Uterus (tissue), 4 donors: Measurements from ENCODE around the gene ADAMTSL2. TPM values are rescaled to one million over a fixed set of nuclear protein-coding genes. Genes with fewer than 3 reads are reported as not detected.

ENCODE experiments used
- DNase-seq, 2 donors: peaks; one replicate each; pipeline ENCODE4 v3.0.0-alpha.2; 2019 to 2020
- H3K27ac ChIP-seq, 2 donors: fragments of 200-600 bp; sonication (generic); 1 replicate in 1 of 2; 2 replicates in 1 of 2; pipeline ENCODE4 v1.5.1; 2016 to 2018
- H3K27me3 ChIP-seq, 2 donors: fragments of 200-600 bp; sonication (generic); one replicate each; pipeline ENCODE4 v1.5.1; 2018 to 2019; ENCODE audit warnings: control low read depth in 1 of 2
- H3K36me3 ChIP-seq, 2 donors: fragments of 200-600 bp; sonication (generic); one replicate each; pipeline ENCODE4 v1.5.1; 2019; ENCODE audit warnings: control low read depth in 1 of 2
- H3K4me1 ChIP-seq, 2 donors: fragments of 200-600 bp; sonication (generic); one replicate each; pipeline ENCODE4 v1.5.1; 2018 to 2019; ENCODE audit warnings: control low read depth in 1 of 2
- H3K4me3 ChIP-seq, 2 donors: fragments of 200-600 bp; sonication (generic); 1 replicate in 1 of 2; 2 replicates in 1 of 2; pipeline ENCODE4 v1.5.1; 2018 to 2019; ENCODE audit warnings: mild to moderate bottlenecking in 1 of 2
- H3K9me3 ChIP-seq, 2 donors: fragments of 200-600 bp; sonication (generic); one replicate each; pipeline ENCODE4 v1.5.1; 2019; ENCODE audit warnings: control low read depth in 1 of 2
- CTCF ChIP-seq, 4 experiments: fragments of 200-600 bp in 2 of 4; fragments of 450-650 bp in 2 of 4; sonication (generic) in 2 of 4; IDR thresholded peaks; one replicate each; pipeline ENCODE4 v1.5.1; 2016 to 2019; ENCODE audit warnings: antibody characterized with exemption in 4 of 4, mild to moderate bottlenecking in 2 of 4, moderate library complexity in 1 of 4
- POLR2A ChIP-seq, 2 donors: fragments of 450-650 bp; IDR thresholded peaks; one replicate each; pipeline ENCODE4 v1.6.1; 2016; ENCODE audit warnings: antibody characterized with exemption in 2 of 2, mild to moderate bottlenecking in 1 of 2, moderate library complexity in 1 of 2
- intact Hi-C: fragments of 100-400 bp; cut with DNase I; formaldehyde crosslinking; loops from one replicate; pipeline ENCODE4 v1.15.1; 2023; ENCODE audit warnings: low total_unique reads
- total RNA-seq, 4 donors: library from RNA; depleted of rRNA in 3 of 4; stranded (reverse); fragments of >200 nt in 3 of 4; gene quantifications; one replicate each; pipeline versions ENCODE4 v1.1.0 to v1.2.4, GENCODE V29; 2014 to 2023
- donor health status: DM: yes; HTN: yes; CAD: no.

Gene ADAMTSL2
- total RNA-seq, 4 donors from 2014 or later: 0.26 to 3.0 (median 2.4) TPM; not detected in 1

- H3K9me3 ChIP-seq: no peaks in the 10 kb centered on the region
- TF ChIP-seq CTCF (IDR thresholded peaks at IDR 0.05) (no peak), POLR2A (IDR thresholded peaks at IDR 0.05) (no peak)
- H3K36me3 ChIP-seq: no peaks in the 10 kb centered on the region
- DNase-seq: no peak
- no peak overlapping the region for H3K27ac ChIP-seq
- intact Hi-C loops: no loop called here
- peaks cover 0 to 9% of the 10 kb centered on the region in 2 donors for H3K4me1 ChIP-seq
- H3K27me3 ChIP-seq: no peaks in the 10 kb centered on the region
- H3K4me3 ChIP-seq: no peak overlapping the region
Measured at GRCh38 chr9:133528001-133528875, 6.3 kb upstream of the ADAMTSL2 start.

GRCh38 chr9:133528876-133529241 is 5.6 kb upstream of the ADAMTSL2 start:
- intact Hi-C loops: no loop called here
- Histone ChIP-seq H3K27me3 (no peaks in the 10 kb centered on the region), H3K27ac (no peak overlapping the region), H3K4me1 (peaks cover 0 to 13% of the 10 kb centered on the region in 2 donors), H3K9me3 (no peaks in the 10 kb centered on the region), H3K36me3 (no peaks in the 10 kb centered on the region), H3K4me3 (no peak overlapping the region)
- DNase-seq: no peak
- TF ChIP-seq CTCF (IDR thresholded peaks at IDR 0.05) (no peak), POLR2A (IDR thresholded peaks at IDR 0.05) (no peak)

- H3K36me3 ChIP-seq: no peaks in the 10 kb centered on the region
- peaks cover 0 to 19% of the 10 kb centered on the region in 2 donors for H3K4me1 ChIP-seq
- intact Hi-C loops: no loop called here
- H3K9me3 ChIP-seq: no peaks in the 10 kb centered on the region
- H3K27me3 ChIP-seq: no peaks in the 10 kb centered on the region
- no peak overlapping the region for H3K27ac ChIP-seq
- no peak for DNase-seq
- H3K4me3 ChIP-seq: no peak overlapping the region
- TF ChIP-seq CTCF (IDR thresholded peaks at IDR 0.05): no peak
- TF ChIP-seq POLR2A (IDR thresholded peaks at IDR 0.05): no peak
Measured at GRCh38 chr9:133529457-133529856, 5.0 kb upstream of the ADAMTSL2 start.

- H3K36me3 ChIP-seq: no peaks in the 10 kb centered on the region
- intact Hi-C loops: no loop called here
- DNase-seq: no peak
- TF ChIP-seq POLR2A (IDR thresholded peaks at IDR 0.05) (no peak), CTCF (IDR thresholded peaks at IDR 0.05) (no peak)
- H3K27me3 ChIP-seq: no peaks in the 10 kb centered on the region
- H3K4me1 ChIP-seq: peaks cover 0 to 22% of the 10 kb centered on the region in 2 donors
- H3K27ac ChIP-seq: no peak overlapping the region
- no peak overlapping the region for H3K4me3 ChIP-seq
- H3K9me3 ChIP-seq: no peaks in the 10 kb centered on the region
Measured at GRCh38 chr9:133529874-133530273, 4.6 kb upstream of the ADAMTSL2 start.

- Histone ChIP-seq H3K9me3 (no peaks in the 10 kb centered on the region), H3K4me3 (no peak overlapping the region), H3K27ac (no peak overlapping the region), H3K27me3 (no peaks in the 10 kb centered on the region), H3K4me1 (peaks cover 0 to 25% of the 10 kb centered on the region in 2 donors), H3K36me3 (no peaks in the 10 kb centered on the region)
- TF ChIP-seq POLR2A (IDR thresholded peaks at IDR 0.05) (no peak), CTCF (IDR thresholded peaks at IDR 0.05) (no peak)
- DNase-seq: no peak
- intact Hi-C loops: no loop called here
Measured at GRCh38 chr9:133531293-133531692, 3.2 kb upstream of the ADAMTSL2 start.
